Stimulated activated effector memory CD8-positive, alpha-beta T cell treated with anti-CD3 and anti-CD28 coated beads, Interleukin-12 subunit alpha, Interleukin-12 subunit beta, amount 100 ng/mL, for 72 hours (primary cell): Measurements from ENCODE around the gene GDPD4.

ENCODE experiments used
- ATAC-seq: fragments of 150-1000 bp; cut with Tn5 transposase; 2 replicates; pipeline ENCODE4 v1.10.0; 2021
- DNase-seq, 2 donors: peaks; one replicate each; pipeline ENCODE4 v3.0.0; 2021 to 2022; ENCODE audit warnings: low spot score in 2 of 2
- H3K27ac Mint-ChIP-seq: one replicate; pipeline ENCODE4 v1.8.0; 2022; ENCODE audit warnings: mild to moderate bottlenecking, mixed read lengths
- H3K36me3 Mint-ChIP-seq: one replicate; pipeline ENCODE4 v1.8.0; 2022; ENCODE audit warnings: mild to moderate bottlenecking, mixed read lengths
- H3K4me1 Mint-ChIP-seq: one replicate; pipeline ENCODE4 v1.8.0; 2022; ENCODE audit warnings: mixed read lengths
- H3K4me3 Mint-ChIP-seq: one replicate; pipeline ENCODE4 v1.8.0; 2022; ENCODE audit warnings: mild to moderate bottlenecking, mixed read lengths
- H3K9me3 Mint-ChIP-seq: one replicate; pipeline ENCODE4 v1.8.0; 2022; ENCODE audit warnings: mixed read lengths

The GDPD4 gene

GRCh38 chr11:77172666-77172982 is 128.9 kb downstream of the GDPD4 start:
- Mint-ChIP-seq H3K27ac (no peak overlapping the region), H3K4me3 (no peak overlapping the region), H3K9me3 (no peaks in the 10 kb centered on the region), H3K36me3 (no peaks in the 10 kb centered on the region), H3K4me1 (no peaks in the 10 kb centered on the region)
- DNase-seq (no peak), ATAC-seq (no peak)

DNA sequence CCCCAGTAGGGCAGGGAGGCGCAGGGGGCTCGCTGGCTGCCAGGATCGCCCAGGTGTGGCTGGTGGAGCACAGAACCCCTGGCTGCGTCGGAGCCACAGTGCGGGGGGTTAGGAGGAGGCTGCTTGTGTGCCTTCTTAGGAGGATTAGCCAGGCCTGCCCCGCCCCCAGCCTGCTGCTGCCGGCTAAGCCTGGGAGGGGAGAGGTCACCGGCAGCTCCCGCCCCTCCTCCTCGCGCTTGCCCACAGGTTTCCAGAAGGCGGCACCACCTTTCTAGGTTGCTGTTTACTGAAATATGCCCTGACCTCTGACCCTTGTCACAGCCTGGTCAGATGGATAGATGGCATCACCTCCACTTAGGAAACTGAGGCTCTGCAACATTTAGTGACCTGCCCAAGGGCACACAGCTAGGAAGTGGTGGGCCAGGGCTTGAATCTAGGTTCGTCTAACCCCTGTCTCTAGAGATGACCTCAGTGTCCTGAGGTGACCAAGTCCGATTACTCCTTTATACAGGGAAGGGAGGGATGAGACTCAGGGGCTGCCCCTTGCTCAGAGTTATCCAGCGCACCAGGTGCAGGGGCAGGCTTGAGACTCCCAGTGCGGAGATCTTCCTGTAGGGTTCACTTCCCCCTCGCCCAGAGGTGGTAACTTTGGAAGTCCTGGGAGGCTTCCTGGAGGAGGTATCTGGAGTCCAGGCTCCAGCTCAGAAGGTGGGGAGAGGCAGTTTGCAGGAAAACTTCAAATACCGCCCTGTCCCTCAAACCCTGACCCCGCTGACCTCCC is 129.4 kb downstream of the GDPD4 start:
- Mint-ChIP-seq H3K27ac (no peak overlapping the region), H3K4me3 (no peak overlapping the region), H3K36me3 (no peaks in the 10 kb centered on the region), H3K9me3 (no peaks in the 10 kb centered on the region), H3K4me1 (no peaks in the 10 kb centered on the region)
- DNase-seq (no peak), ATAC-seq (no peak)

DNA sequence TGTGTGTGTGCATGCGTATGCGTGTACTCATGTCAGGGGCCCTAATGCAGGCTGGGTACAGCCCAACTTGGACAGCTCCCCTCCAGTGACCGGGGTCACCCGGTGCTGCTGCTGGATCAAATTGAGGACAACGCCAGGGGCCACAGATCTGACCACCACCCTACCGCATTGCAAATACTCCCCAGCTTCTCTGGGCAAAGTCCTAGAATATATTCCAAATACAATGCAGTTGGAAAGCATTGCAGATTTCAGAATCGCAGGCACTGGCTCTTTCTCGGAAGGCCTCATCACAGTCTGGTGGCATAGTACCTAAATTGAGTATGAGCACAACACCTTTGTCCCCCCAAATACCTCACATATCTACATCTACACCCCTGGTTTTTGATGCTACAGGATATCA is 130.2 kb downstream of the GDPD4 start:
- no peaks in the 10 kb centered on the region for H3K36me3 Mint-ChIP-seq
- no peak for DNase-seq
- H3K4me3 Mint-ChIP-seq, result no peak overlapping the region
- no peak overlapping the region for H3K27ac Mint-ChIP-seq
- H3K9me3 Mint-ChIP-seq, result no peaks in the 10 kb centered on the region
- no peaks in the 10 kb centered on the region for H3K4me1 Mint-ChIP-seq
- ATAC-seq, result no peak

DNA sequence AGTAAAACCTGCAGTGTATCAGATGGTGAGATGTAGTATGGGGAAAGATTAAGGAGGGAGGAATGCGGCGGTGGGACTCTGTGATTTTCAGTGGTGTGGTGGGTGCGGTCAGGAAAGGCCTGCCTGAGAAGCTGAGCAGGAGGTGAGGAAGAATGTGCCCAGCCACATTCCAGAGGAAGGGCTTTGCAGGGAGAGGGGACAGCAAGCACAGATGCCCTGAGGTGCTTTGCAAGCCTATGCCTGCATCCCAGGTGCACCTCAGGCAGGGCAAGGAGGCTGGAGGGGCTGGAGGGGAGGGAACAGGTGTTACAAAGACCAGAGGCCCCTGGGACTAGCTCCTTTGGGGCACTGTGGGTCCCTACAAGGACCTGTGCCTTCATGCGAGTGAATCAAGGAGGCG is 131.4 kb downstream of the GDPD4 start:
- DNase-seq (no peak), ATAC-seq (no peak)
- H3K27ac Mint-ChIP-seq, result no peak overlapping the region

GRCh38 chr11:77167791-77168190 is 133.7 kb downstream of the GDPD4 start:
- ATAC-seq, result no peak
- Mint-ChIP-seq H3K36me3 (no peaks in the 10 kb centered on the region), H3K4me3 (no peak overlapping the region), H3K4me1 (no peaks in the 10 kb centered on the region), H3K27ac (peak overlapping the region; percentile 21), H3K9me3 (no peaks in the 10 kb centered on the region)
- DNase-seq, result no peak

More for the DNA sequence above, 131.4 kb downstream of the GDPD4 start:
- H3K36me3 Mint-ChIP-seq, result no peaks in the 10 kb centered on the region
- no peaks in the 10 kb centered on the region for H3K4me1 Mint-ChIP-seq
- no peak overlapping the region for H3K4me3 Mint-ChIP-seq
- no peaks in the 10 kb centered on the region for H3K9me3 Mint-ChIP-seq

GRCh38 chr11:77167111-77167626 is 134.3 kb downstream of the GDPD4 start:
- no peaks in the 10 kb centered on the region for H3K9me3 Mint-ChIP-seq
- ATAC-seq, result no peak
- H3K36me3 Mint-ChIP-seq, result no peaks in the 10 kb centered on the region
- H3K4me1 Mint-ChIP-seq, result no peaks in the 10 kb centered on the region
- H3K4me3 Mint-ChIP-seq, result no peak overlapping the region
- H3K27ac Mint-ChIP-seq, result no peak overlapping the region
- DNase-seq, result no peak
